ENCODE data around the gene WDFY1. TPM values are rescaled to one million over a fixed set of nuclear protein-coding genes. Genes with fewer than 3 reads are reported as not detected.

Gene WDFY1
- total and polyA plus RNA-seq, 2 experiments from 2014 or later, result 54.5 to 127 TPM

DNA sequence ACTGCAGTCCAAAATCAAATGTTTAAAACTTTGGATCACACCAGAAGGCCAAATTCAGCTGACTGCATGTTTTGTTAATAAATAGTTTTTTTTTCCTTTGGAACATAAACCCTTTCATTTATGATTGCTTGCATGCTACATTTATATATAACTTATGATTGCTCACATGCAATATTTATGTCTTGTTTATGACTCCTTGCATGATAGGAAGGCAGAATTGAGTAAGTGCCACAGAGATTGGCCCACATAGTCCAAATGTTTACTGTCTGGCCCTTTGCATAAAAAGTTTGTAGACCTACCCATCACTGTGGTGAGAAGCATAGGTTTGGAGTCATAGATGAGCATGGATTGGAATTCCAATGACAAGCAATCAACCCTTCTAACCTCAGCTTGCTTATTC, 30.8 kb downstream of the WDFY1 start:
- H3K79me2 ChIP-seq (replicated peaks; ENCODE audit: insufficient read depth), result peaks cover 77% of the 10 kb centered on the region
- no peak overlapping the region for H3K4me2 ChIP-seq
- no peaks in the 10 kb centered on the region for H3K27me3 ChIP-seq (ENCODE audit: insufficient read depth)
- no peaks in the 10 kb centered on the region for H3F3A ChIP-seq (replicated peaks; ENCODE audit: low read depth)
- no peaks in the 10 kb centered on the region for H3K9me2 ChIP-seq (ENCODE audit: insufficient read depth)
- DNase-seq (ENCODE audit: low spot score), result no peak
- H4K20me1 ChIP-seq (replicated peaks; ENCODE audit: insufficient read depth), result peaks cover 32% of the 10 kb centered on the region
- Mint-ChIP-seq H3K4me1 (peaks cover 20% of the 10 kb centered on the region), H3K27ac (no peak overlapping the region), H3K27me3 (ENCODE audit: insufficient read depth, low read depth, poor library complexity) (peaks cover 5% of the 10 kb centered on the region), H3K36me3 (ENCODE audit: low read depth) (peaks cover 21% of the 10 kb centered on the region; the same call in 2 of the 3 replicates), H3K9me3 (no peaks in the 10 kb centered on the region), H3K4me3 (no peak overlapping the region)
- no peak overlapping the region for H2AFZ ChIP-seq
- H3K4me3 ChIP-seq, result no peak overlapping the region
- TF ChIP-seq ZNF462 (CRISPR knock-in tag; IDR thresholded peaks at IDR 0.05), result no peak
- no peak for TF ChIP-seq NANOG (IDR thresholded peaks at IDR 0.05; ENCODE audit: borderline replicate concordance)
- TF ChIP-seq CTCF (conservative IDR thresholded peaks at IDR 0.05; ENCODE audit: low read depth in 2 of 2), result no peak
- TF ChIP-seq ZNF331 (CRISPR knock-in tag; IDR thresholded peaks at IDR 0.05; ENCODE audit: low read depth), result no peak
- TF ChIP-seq POLR2AphosphoS5 (IDR thresholded peaks at IDR 0.05; ENCODE audit: low read depth), result no peak
- no peak for TF ChIP-seq JUNB (IDR thresholded peaks at IDR 0.05; ENCODE audit: unreplicated experiment)
- TF ChIP-seq EZH2 (IDR thresholded peaks at IDR 0.05; ENCODE audit: low read depth, unreplicated experiment), result no peak
- no peak for TF ChIP-seq REST (IDR thresholded peaks at IDR 0.05; ENCODE audit: unreplicated experiment)
- no peak for TF ChIP-seq ZNF114 (CRISPR knock-in tag; IDR thresholded peaks at IDR 0.05)
- TF ChIP-seq STAT1 (IDR thresholded peaks at IDR 0.05; ENCODE audit: unreplicated experiment), result no peak
- TF ChIP-seq CREB1 (CRISPR knock-in tag; IDR thresholded peaks at IDR 0.05; ENCODE audit: low read depth), result no peak
- no peak for TF ChIP-seq EZH2phosphoT487 (IDR thresholded peaks at IDR 0.05; ENCODE audit: unreplicated experiment)
- TF ChIP-seq ETS1 (IDR thresholded peaks at IDR 0.05), result no peak
- no peak for ATAC-seq
- no peak overlapping the region for H3K27ac ChIP-seq (ENCODE audit: low read depth)
- H3K4me1 ChIP-seq (ENCODE audit: insufficient read depth), result peaks cover 11% of the 10 kb centered on the region
- H3K36me3 ChIP-seq (ENCODE audit: insufficient read depth), result peaks cover 16% of the 10 kb centered on the region; the same call in 1 of the 2 replicates

Data from GM23338 (cell line).